H1 (cell line): ENCODE results near the gene ST6GALNAC4. TPM values are rescaled to one million over a fixed set of nuclear protein-coding genes. Genes with fewer than 3 reads are reported as not detected.

Source experiments
- CTCF ChIA-PET: fragments of 300-600 bp; sonication (Branson Sonifier 250); formaldehyde crosslinking; loops from one replicate; lab custom pipeline; 2021; ENCODE audit not compliant: partially characterized antibody; lab: Charles Lee
- POLR2A ChIA-PET: fragments of 300-600 bp; sonication (Branson Sonifier 250); formaldehyde crosslinking; loops from one replicate; lab custom pipeline; 2021; ENCODE audit warnings: inconsistent platforms; ENCODE audit not compliant: partially characterized antibody; lab: Charles Lee
- DNase-seq, 2 experiments: peaks; one replicate each; pipeline versions ENCODE4 v3.0.0 to v3.0.0-alpha.2; 2010 to 2022; ENCODE audit warnings: low spot score in 2 of 2, low read depth in 1 of 2, mixed read lengths in 1 of 2
- FAIRE-seq: peaks from 2 replicates; lab custom pipeline; 2011; peaks lifted over from hg19 to GRCh38; lab: Jason Lieb, UNC
- H2AFZ ChIP-seq: 2 replicates; pipeline ENCODE4 v1.8.1; 2012; ENCODE audit warnings: low read length, inconsistent platforms
- H2AK5ac ChIP-seq: 2 replicates; pipeline ENCODE4 v1.6.1; 2013; ENCODE audit warnings: low read depth, low read length
- H2BK120ac ChIP-seq: replicated peaks from 2 replicates; pipeline ENCODE3; 2013; ENCODE audit warnings: low read depth, low read length, inconsistent platforms
- H2BK12ac ChIP-seq: 2 replicates; pipeline ENCODE4 v1.6.1; 2013; ENCODE audit warnings: low read depth, low read length
- H2BK15ac ChIP-seq: 2 replicates; pipeline ENCODE4 v1.6.1; 2013; ENCODE audit warnings: low read length
- H2BK20ac ChIP-seq: 2 replicates; pipeline ENCODE4 v1.6.1; 2013; ENCODE audit warnings: low read length
- H2BK5ac ChIP-seq: 2 replicates; pipeline ENCODE4 v1.6.1; 2013; ENCODE audit warnings: low read depth, low read length
- H3K14ac ChIP-seq: 2 replicates; pipeline ENCODE4 v1.6.1; 2013; ENCODE audit warnings: inconsistent platforms; ENCODE audit not compliant: insufficient read length
- H3K18ac ChIP-seq: 2 replicates; pipeline ENCODE4 v1.6.1; 2013; ENCODE audit warnings: low read length; ENCODE audit errors: extremely low read depth
- H3K23ac ChIP-seq: 2 replicates; pipeline ENCODE4 v1.6.1; 2013; ENCODE audit warnings: inconsistent platforms; ENCODE audit not compliant: insufficient read length
- H3K23me2 ChIP-seq: 2 replicates; pipeline ENCODE4 v1.6.1; 2013; ENCODE audit warnings: low read depth, low read length
- H3K27ac ChIP-seq: 2 replicates; pipeline ENCODE4 v1.6.1; 2011; ENCODE audit warnings: low read depth, low read length, inconsistent platforms
- H3K27me3 ChIP-seq, 4 experiments: replicated peaks in 1 of 4; 1 replicate in 1 of 4; 2 replicates in 3 of 4; pipeline versions ENCODE4 v1.6.1 to v1.8.1; 2011 to 2013; ENCODE audit warnings: low read length in 3 of 4, mild to moderate bottlenecking in 3 of 4, inconsistent platforms in 2 of 4, mixed read lengths in 2 of 4, moderate library complexity in 1 of 4; ENCODE audit not compliant: control insufficient read depth in 3 of 4, insufficient read depth in 3 of 4; ENCODE audit errors: extremely low read depth in 1 of 4
- H3K36me3 ChIP-seq, 4 experiments: 2 replicates each; pipeline versions ENCODE4 v1.6.1 to v1.8.1; 2011 to 2013; ENCODE audit warnings: mild to moderate bottlenecking in 4 of 4, low read length in 3 of 4, moderate library complexity in 2 of 4, control low read depth in 1 of 4, inconsistent platforms in 1 of 4; ENCODE audit not compliant: insufficient read depth in 4 of 4, control insufficient read depth in 2 of 4
- H3K4ac ChIP-seq: replicated peaks from 2 replicates; pipeline ENCODE3; 2013; ENCODE audit warnings: low read length, low read depth, mixed read lengths, inconsistent platforms; ENCODE audit not compliant: insufficient read length
- H3K4me1 ChIP-seq, 4 experiments: replicated peaks in 1 of 4; 1 replicate in 1 of 4; 2 replicates in 3 of 4; pipeline versions ENCODE4 v1.6.1 to v1.8.1; 2011 to 2013; ENCODE audit warnings: low read length in 3 of 4, inconsistent platforms in 2 of 4, mixed read lengths in 1 of 4; ENCODE audit not compliant: insufficient read depth in 4 of 4, control insufficient read depth in 3 of 4
- H3K4me2 ChIP-seq, 2 experiments: 2 replicates each; pipeline versions ENCODE4 v1.6.1 to v1.8.1; 2011 to 2013; ENCODE audit warnings: low read depth in 2 of 2, low read length in 2 of 2, control low read depth in 1 of 2, inconsistent platforms in 1 of 2, mild to moderate bottlenecking in 1 of 2; ENCODE audit not compliant: insufficient read depth in 1 of 2
- H3K4me3 ChIP-seq, 4 experiments: fragments of 200-600, 300-600 bp in 1 of 4; sonication (generic), shearing (Covaris generic), sonication (Bioruptor Twin) in 1 of 4; 2 replicates each; pipeline versions ENCODE4 v1.5.1 to v1.8.1; 2011 to 2016; ENCODE audit warnings: low read length in 4 of 4, low read depth in 3 of 4, control low read depth in 2 of 4, inconsistent platforms in 2 of 4, mild to moderate bottlenecking in 2 of 4, mixed read lengths in 1 of 4, moderate library complexity in 1 of 4; ENCODE audit not compliant: insufficient read depth in 2 of 4; ENCODE audit errors: extremely low read depth in 1 of 4
- H3K56ac ChIP-seq: replicated peaks from 2 replicates; pipeline ENCODE3; 2013; ENCODE audit warnings: low read depth, mild to moderate bottlenecking, mixed read lengths, low read length, inconsistent platforms; ENCODE audit not compliant: insufficient read length
- H3K79me1 ChIP-seq: 2 replicates; pipeline ENCODE4 v1.6.1; 2013; ENCODE audit warnings: low read depth, low read length, control low read depth
- H3K79me2 ChIP-seq, 2 experiments: 2 replicates each; pipeline versions ENCODE4 v1.6.1 to v1.8.1; 2012 to 2013; ENCODE audit warnings: low read length in 2 of 2, mild to moderate bottlenecking in 2 of 2, inconsistent platforms in 1 of 2; ENCODE audit not compliant: insufficient read depth in 2 of 2, control insufficient read depth in 1 of 2
- H3K9ac ChIP-seq, 4 experiments: replicated peaks in 1 of 4; 1 replicate in 1 of 4; 2 replicates in 3 of 4; pipeline versions ENCODE4 v1.6.1 to v1.8.1; 2011 to 2013; ENCODE audit warnings: low read depth in 3 of 4, low read length in 3 of 4, control low read depth in 2 of 4, mild to moderate bottlenecking in 2 of 4, moderate library complexity in 2 of 4, inconsistent platforms in 1 of 4; ENCODE audit errors: extremely low read depth in 1 of 4
- H3K9me3 ChIP-seq, 2 experiments: 2 replicates each; pipeline versions ENCODE4 v1.6.1 to v1.8.1; 2012 to 2013; ENCODE audit warnings: mild to moderate bottlenecking in 2 of 2, moderate library complexity in 2 of 2, control low read depth in 1 of 2, inconsistent platforms in 1 of 2, low read depth in 1 of 2, low read length in 1 of 2, mixed read lengths in 1 of 2; ENCODE audit not compliant: insufficient read depth in 2 of 2
- H4K20me1 ChIP-seq, 2 experiments: replicated peaks in 1 of 2; 2 replicates each; pipeline versions ENCODE3 to v1.8.1; 2011 to 2013; ENCODE audit warnings: inconsistent platforms in 2 of 2, low read length in 2 of 2, mild to moderate bottlenecking in 1 of 2; ENCODE audit not compliant: insufficient read depth in 2 of 2, control insufficient read depth in 1 of 2
- H4K5ac ChIP-seq: 2 replicates; pipeline ENCODE4 v1.6.1; 2013; ENCODE audit warnings: low read length, low read depth, mixed read lengths, inconsistent platforms; ENCODE audit not compliant: insufficient read length
- H4K8ac ChIP-seq: 2 replicates; pipeline ENCODE4 v1.8.0; 2013; ENCODE audit warnings: mild to moderate bottlenecking, moderate library complexity, low read length, inconsistent platforms; ENCODE audit not compliant: insufficient read depth; ENCODE audit errors: extremely low read depth
- H4K91ac ChIP-seq: replicated peaks from 2 replicates; pipeline ENCODE3; 2013; ENCODE audit warnings: low read length, mixed read lengths, inconsistent platforms; ENCODE audit not compliant: insufficient read length
- CEBPB ChIP-seq: IDR thresholded peaks from 2 replicates; pipeline ENCODE4 v1.6.1; 2012; ENCODE audit warnings: low read depth, low read length
- CTBP2 ChIP-seq: IDR thresholded peaks from 2 replicates; pipeline ENCODE4 v1.7.0; 2011; ENCODE audit warnings: borderline replicate concordance, mild to moderate bottlenecking, moderate library complexity, mixed read lengths, low read length; ENCODE audit not compliant: insufficient read depth, insufficient read length
- CTCF ChIP-seq, 3 experiments: IDR thresholded peaks; 1 replicate in 2 of 3; 2 replicates in 1 of 3; pipeline versions ENCODE4 v1.5.1 to v1.6.1; 2011; ENCODE audit warnings: low read length in 3 of 3, mild to moderate bottlenecking in 3 of 3, inconsistent platforms in 2 of 3, low read depth in 1 of 3, moderate library complexity in 1 of 3; ENCODE audit not compliant: insufficient read depth in 1 of 3; ENCODE audit errors: control extremely low read depth in 1 of 3
- KDM4A ChIP-seq: IDR thresholded peaks from one replicate; pipeline ENCODE4 v1.7.1; 2012; ENCODE audit warnings: low read depth, mild to moderate bottlenecking, moderate library complexity, low read length, inconsistent platforms; ENCODE audit not compliant: severe bottlenecking
- KDM5A ChIP-seq: fragments of 200-600 bp; IDR thresholded peaks from 2 replicates; pipeline ENCODE4 v1.7.1; 2012; ENCODE audit warnings: mild to moderate bottlenecking, low read length, inconsistent platforms, mixed read lengths
- PHF8 ChIP-seq: fragments of 200-600 bp; sonication (generic); conservative IDR thresholded peaks from 2 replicates; pipeline ENCODE4 v1.7.1; 2012; ENCODE audit warnings: low read depth, mild to moderate bottlenecking, inconsistent platforms, low read length, moderate library complexity
- POLR2AphosphoS5 ChIP-seq: IDR thresholded peaks from 2 replicates; pipeline ENCODE4 v1.6.1; 2011; ENCODE audit warnings: low read depth, low read length
- SIRT6 ChIP-seq: IDR thresholded peaks from one replicate; pipeline ENCODE4 v1.7.1; 2012; ENCODE audit warnings: low read length, inconsistent platforms
- SP1 ChIP-seq: IDR thresholded peaks from 2 replicates; pipeline ENCODE4 v1.6.1; 2011; ENCODE audit warnings: low read depth, low read length
- WGBS, 2 experiments: shearing (Covaris generic) in 1 of 2; methylation state at CpG; one replicate each; pipeline versions ENCODE4 v1.1.6 to v1.1.7; 2013 to 2015; ENCODE audit warnings: low lambda C conversion rate in 2 of 2, mixed read lengths in 2 of 2, inconsistent platforms in 1 of 2, low coverage in 1 of 2, missing lambda C conversion rate in 1 of 2; ENCODE audit not compliant: insufficient replicate concordance in 2 of 2, insufficient coverage in 1 of 2, insufficient read length in 1 of 2; ENCODE audit errors: extremely low coverage in 1 of 2, missing lambda C conversion rate in 1 of 2; 5-methylcytosine and 5-hydroxymethylcytosine counted together
- polyA plus RNA-seq, 7 experiments: library from polyadenylated mRNA; depleted of rRNA in 3 of 7; stranded (reverse) in 5 of 7; unstranded in 2 of 7; fragments of >200 nt in 5 of 7; fragments of 200-250 nt in 2 of 7; gene quantifications; 1 replicate in 5 of 7; 2 replicates in 1 of 7; 4 replicates in 1 of 7; pipeline versions ENCODE4 v1.2.1 to v1.2.3, GENCODE V29; 2011 to 2013; ENCODE audit warnings: missing spikeins in 2 of 7, mixed read lengths in 2 of 7
- total RNA-seq: library from RNA; stranded (reverse); fragmentation: NEBNext Ultra II Directional; extraction: Animal tissue kit (Norgen Biotek cat#: 25700); gene quantifications from 2 replicates; pipeline ENCODE4 v1.2.1, GENCODE V29; 2021

ST6GALNAC4 gene
- total and polyA plus RNA-seq, 2 of the 8 experiments (the other 6 are each of a cell fraction or from before 2014, with no cell fraction given): 21.8 to 34.1 TPM

GRCh38 chr9:127898433-127899127 is 18.3 kb downstream of the ST6GALNAC4 start:
- FAIRE-seq: no peak
- H3K27ac ChIP-seq: no peak overlapping the region
- TF ChIP-seq CTBP2 (no peak), SIRT6 (no peak), KDM5A (no peak), SP1 (no peak), CTCF (IDR thresholded peaks at IDR 0.05; ENCODE audit: control extremely low read depth in 1 of 3, insufficient read depth in 1 of 3, low read depth in 1 of 3, low read length in 3 of 3) (no peak), KDM4A (no peak), POLR2AphosphoS5 (no peak), CEBPB (no peak), PHF8 (no peak)

More at GRCh38 chr9:127898433-127899127, 18.3 kb downstream of the ST6GALNAC4 start:
- Histone ChIP-seq H3K23me2 (peaks cover 5% of the 10 kb centered on the region; the same call in 1 of the 2 replicates), H3K27me3 (no peaks in the 10 kb centered on the region), H3K9me3 (no peaks in the 10 kb centered on the region), H3K56ac (peak overlapping the region; percentile 77), H3K79me2 (peaks cover 0 to 4% of the 10 kb centered on the region in 2 experiments; a peak in 1 of 4 replicates), H2BK5ac (peak overlapping the region; percentile 52; the same call in 1 of the 2 replicates), H3K14ac (no peak overlapping the region), H3K4me2 (peak overlapping the region; percentile 70 to 83), H2BK120ac (peak overlapping the region; percentile 54), H4K8ac (peak overlapping the region; percentile 91), H3K4me1 (peaks cover 3 to 32% (median 19%) of the 10 kb centered on the region in 4 experiments), H4K20me1 (peaks cover 5 to 13% of the 10 kb centered on the region in 2 experiments), H3K36me3 (peaks cover 18 to 25% (median 22%) of the 10 kb centered on the region in 4 experiments), H3K4me3 (peak overlapping the region; percentile 78 to 99 (median 88)), H3K4ac (peak overlapping the region; percentile 67), H3K18ac (peak overlapping the region; percentile 60), H4K5ac (peak overlapping the region; percentile 57), H2AK5ac (peak overlapping the region; percentile 93; the same call in 1 of the 2 replicates), H2BK12ac (peak overlapping the region; percentile 80; the same call in 1 of the 2 replicates), H3K23ac (no peak overlapping the region), H3K79me1 (peaks cover 10% of the 10 kb centered on the region), H2BK20ac (0 out of 2 replicates have a peak overlapping the region, but pooled peaks have one; percentile 28), H4K91ac (peak overlapping the region; percentile 74), H2AFZ (no peak overlapping the region), H3K9ac (peak overlapping the region in 3 of 4 experiments; percentile 41 to 60 (median 42); a peak in 6 of 7 replicates), H2BK15ac (peak overlapping the region; percentile 36; the same call in 1 of the 2 replicates)
- CTCF ChIA-PET: interaction anchor here (0.6 to 3.0 kb wide), 12 partner anchors 9 to 199 kb away, joined by 3 to 14 read pairs (median 3); partner anchors contain the start of gene TOR2A
- no peak for DNase-seq
- POLR2A ChIA-PET: interaction anchor here (0.6 to 10.1 kb wide), 18 partner anchors 10 to 1184 kb away, joined by 3 to 91 read pairs (median 4); partner anchors contain the start of genes AK1, ENG, PIP5KL1 and ST6GALNAC4
- WGBS, 2 experiments: 24% methylated on average over 22 of the region's 32 CpGs; no CpG with 5 or more reads in 1 of the 2 experiments
